Upper lobe of left lung (tissue), 6 donors: ENCODE measurements around the gene CIAPIN1. TPM values are rescaled to one million over a fixed set of nuclear protein-coding genes. Genes with fewer than 3 reads are reported as not detected.
A peak's percentile ranks its signal among the peaks of the same experiment; 100 is the strongest.

Source experiments
- ATAC-seq, 2 donors: fragments of 200-7000 bp; cut with Tn5 transposase; one replicate each; pipeline ENCODE4 v1.9.1; 2022; ENCODE audit warnings: mild to moderate bottlenecking in 2 of 2, moderate library complexity in 2 of 2; ENCODE audit not compliant: low FRiP score in 2 of 2
- DNase-seq, 2 donors: peaks; one replicate each; pipeline ENCODE4 v3.0.0-alpha.2; 2019 to 2020
- H3K27ac ChIP-seq, 4 donors: fragments of 200-600 bp; sonication (generic); one replicate each; pipeline ENCODE4 v1.5.1; 2016 to 2019
- H3K27me3 ChIP-seq, 4 donors: fragments of 200-600 bp; sonication (generic); one replicate each; pipeline ENCODE4 v1.5.1; 2017 to 2019
- H3K36me3 ChIP-seq, 4 donors: fragments of 200-600 bp; sonication (generic); one replicate each; pipeline ENCODE4 v1.5.1; 2016 to 2019
- H3K4me1 ChIP-seq, 4 donors: fragments of 200-600 bp; sonication (generic); one replicate each; pipeline ENCODE4 v1.5.1; 2018 to 2019
- H3K4me3 ChIP-seq, 4 donors: fragments of 200-600 bp; sonication (generic); one replicate each; pipeline ENCODE4 v1.5.1; 2017 to 2019; ENCODE audit warnings: mild to moderate bottlenecking in 2 of 4, moderate library complexity in 1 of 4
- H3K9me3 ChIP-seq, 4 donors: fragments of 200-600 bp; sonication (generic); one replicate each; pipeline ENCODE4 v1.5.1; 2018 to 2019
- EP300 ChIP-seq, 4 donors: sonication (generic); formaldehyde crosslinking; IDR thresholded peaks; one replicate each; pipeline ENCODE4 v1.5.1; 2017; ENCODE audit warnings: antibody characterized with exemption in 4 of 4, control low read depth in 2 of 4
- POLR2A ChIP-seq, 4 donors: fragments of 450-650 bp; IDR thresholded peaks; one replicate each; pipeline ENCODE4 v1.5.1; 2016 to 2017; ENCODE audit warnings: antibody characterized with exemption in 4 of 4, mild to moderate bottlenecking in 2 of 4
- POLR2AphosphoS5 ChIP-seq, 2 donors: sonication (generic); formaldehyde crosslinking; IDR thresholded peaks; one replicate each; pipeline ENCODE4 v1.5.1; 2017; ENCODE audit warnings: antibody characterized with exemption in 2 of 2
- WGBS, 2 donors: methylation state at CpG; one replicate each; pipeline ENCODE4 v1.1.5; 2017 to 2018; 5-methylcytosine and 5-hydroxymethylcytosine counted together
- total RNA-seq, 6 donors: library from RNA; depleted of rRNA in 4 of 6; stranded (reverse); fragments of >200 nt in 4 of 6; gene quantifications; one replicate each; pipeline versions ENCODE4 v1.1.0 to v1.2.1, GENCODE V29; 2016 to 2021
- TF ChIP-seq, protein P1 (sequence below), 6 experiments: fragments of 450-650 bp in 4 of 6; fragments of 200-600 bp in 2 of 6; sonication (generic) in 2 of 6; IDR thresholded peaks; one replicate each; pipeline ENCODE4 v1.5.1; 2016 to 2019; ENCODE audit warnings: antibody characterized with exemption in 6 of 6
- donor health status: DM: no; HTN: no; CAD: no; lungs with moderate emphysema.
- donor health status: DM: no; HTN: yes; CAD: no; lungs with severe emphysema.

CIAPIN1 gene
- total RNA-seq, 6 donors from 2014 or later: 21.0 to 44.5 (median 36.5) TPM

DNA sequence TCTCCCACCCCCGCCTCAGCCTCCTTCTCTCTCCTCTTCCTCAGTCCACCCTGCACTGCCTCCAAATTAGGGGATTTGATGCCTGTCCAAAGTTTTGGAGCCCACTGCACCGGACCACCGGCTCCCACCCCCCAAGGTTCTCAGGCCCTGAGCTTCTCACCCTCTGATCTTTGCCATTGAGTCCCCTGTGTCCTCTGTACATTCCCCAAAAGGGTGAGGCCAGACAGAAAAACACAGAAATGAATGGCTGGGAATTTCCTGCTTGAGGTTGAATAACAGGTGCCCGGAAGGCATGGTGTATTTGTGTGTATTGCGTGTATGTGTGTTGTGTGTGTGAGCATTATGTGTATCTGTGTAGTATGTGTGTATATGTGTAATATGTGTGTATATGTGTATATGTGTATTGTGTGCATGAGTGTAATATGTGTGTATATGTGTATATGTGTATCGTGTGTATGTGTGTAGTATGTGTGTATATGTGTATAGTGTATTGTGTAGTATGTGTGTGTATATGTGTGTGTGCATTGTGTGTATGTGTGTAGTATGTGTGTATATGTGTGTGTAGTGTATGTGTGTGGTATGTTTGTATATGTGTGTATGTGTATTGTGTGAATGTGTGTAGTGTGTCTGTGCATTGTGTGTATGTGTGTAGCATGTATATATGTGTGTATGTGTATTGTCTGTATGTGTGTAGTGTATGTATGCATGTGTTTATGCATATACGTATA lies 58.7 kb downstream of the CIAPIN1 start:
- DNase-seq: peak in 1 of 2 donors; percentile 50
- ATAC-seq: peak in 1 of 2 donors; percentile 47
- peaks cover 15 to 26% (median 20%) of the 10 kb centered on the region in 4 donors for H3K4me1 ChIP-seq
- TF ChIP-seq, protein P1, sequence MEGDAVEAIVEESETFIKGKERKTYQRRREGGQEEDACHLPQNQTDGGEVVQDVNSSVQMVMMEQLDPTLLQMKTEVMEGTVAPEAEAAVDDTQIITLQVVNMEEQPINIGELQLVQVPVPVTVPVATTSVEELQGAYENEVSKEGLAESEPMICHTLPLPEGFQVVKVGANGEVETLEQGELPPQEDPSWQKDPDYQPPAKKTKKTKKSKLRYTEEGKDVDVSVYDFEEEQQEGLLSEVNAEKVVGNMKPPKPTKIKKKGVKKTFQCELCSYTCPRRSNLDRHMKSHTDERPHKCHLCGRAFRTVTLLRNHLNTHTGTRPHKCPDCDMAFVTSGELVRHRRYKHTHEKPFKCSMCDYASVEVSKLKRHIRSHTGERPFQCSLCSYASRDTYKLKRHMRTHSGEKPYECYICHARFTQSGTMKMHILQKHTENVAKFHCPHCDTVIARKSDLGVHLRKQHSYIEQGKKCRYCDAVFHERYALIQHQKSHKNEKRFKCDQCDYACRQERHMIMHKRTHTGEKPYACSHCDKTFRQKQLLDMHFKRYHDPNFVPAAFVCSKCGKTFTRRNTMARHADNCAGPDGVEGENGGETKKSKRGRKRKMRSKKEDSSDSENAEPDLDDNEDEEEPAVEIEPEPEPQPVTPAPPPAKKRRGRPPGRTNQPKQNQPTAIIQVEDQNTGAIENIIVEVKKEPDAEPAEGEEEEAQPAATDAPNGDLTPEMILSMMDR (IDR thresholded peaks at IDR 0.05): no peak
- TF ChIP-seq EP300 (IDR thresholded peaks at IDR 0.05) (no peak), POLR2A (IDR thresholded peaks at IDR 0.05) (no peak), POLR2AphosphoS5 (IDR thresholded peaks at IDR 0.05) (no peak)
- peak overlapping the region in 2 of 4 donors; percentile 10 to 40 for H3K27ac ChIP-seq
- no peaks in the 10 kb centered on the region for H3K27me3 ChIP-seq
- WGBS, 2 donors: 48 to 61% methylated on average over 7 of the region's 7 CpGs
- H3K36me3 ChIP-seq: peaks cover 0 to under 1% (median 0%) of the 10 kb centered on the region in 4 donors
- no peak overlapping the region for H3K4me3 ChIP-seq
- no peaks in the 10 kb centered on the region for H3K9me3 ChIP-seq

DNA sequence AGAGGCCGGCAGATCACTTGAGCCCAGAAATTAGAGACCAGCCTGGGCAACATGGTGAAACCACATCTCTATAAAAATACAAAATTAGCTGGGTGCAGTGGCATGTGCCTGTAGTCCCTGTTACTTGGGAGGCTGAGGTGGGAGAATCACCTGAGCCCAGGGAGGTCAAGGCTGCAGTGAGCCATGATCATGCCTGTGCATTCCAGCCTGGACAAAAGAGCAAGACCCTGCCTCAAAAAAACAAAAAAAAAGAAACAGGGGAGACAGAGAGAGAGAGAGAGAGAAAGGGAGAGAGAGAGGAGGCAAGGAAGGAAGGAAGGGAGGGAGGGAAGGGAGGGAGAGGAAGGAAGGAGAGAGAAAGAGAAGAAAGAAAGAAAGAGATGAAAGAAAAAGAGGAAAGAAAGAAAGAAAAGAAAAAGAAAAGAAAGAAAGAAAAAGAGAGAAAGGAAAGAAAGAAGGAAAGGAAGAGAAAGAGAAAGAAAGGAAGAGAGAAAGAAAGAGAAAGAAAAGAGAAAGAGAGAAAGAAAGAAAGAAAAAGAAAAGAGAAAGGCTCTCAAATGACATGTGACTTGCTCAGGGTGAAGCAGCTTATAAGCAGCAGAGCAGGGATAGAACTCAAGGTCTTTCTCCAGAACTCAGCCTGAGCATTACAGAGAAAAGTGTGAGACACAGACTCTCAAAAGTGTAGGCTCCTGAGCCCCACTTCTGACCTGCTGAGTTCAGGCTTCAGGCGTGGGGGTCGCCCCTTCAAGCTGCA lies 59.4 kb downstream of the CIAPIN1 start:
- DNase-seq (no peak), ATAC-seq (no peak)
- Histone ChIP-seq H3K4me1 (peaks cover 17 to 26% (median 22%) of the 10 kb centered on the region in 4 donors), H3K27me3 (no peaks in the 10 kb centered on the region), H3K36me3 (peaks cover 0 to 8% (median 0%) of the 10 kb centered on the region in 4 donors), H3K27ac (peak overlapping the region in 2 of 4 donors; percentile 10 to 40), H3K9me3 (no peaks in the 10 kb centered on the region), H3K4me3 (no peak overlapping the region)
- 69 to 78% methylated on average over 3 of the region's 3 CpGs for WGBS, 2 donors
- TF ChIP-seq EP300 (IDR thresholded peaks at IDR 0.05): no peak
- TF ChIP-seq POLR2A (IDR thresholded peaks at IDR 0.05): no peak
- TF ChIP-seq, protein P1 (IDR thresholded peaks at IDR 0.05): no peak
- TF ChIP-seq POLR2AphosphoS5 (IDR thresholded peaks at IDR 0.05): no peak

DNA sequence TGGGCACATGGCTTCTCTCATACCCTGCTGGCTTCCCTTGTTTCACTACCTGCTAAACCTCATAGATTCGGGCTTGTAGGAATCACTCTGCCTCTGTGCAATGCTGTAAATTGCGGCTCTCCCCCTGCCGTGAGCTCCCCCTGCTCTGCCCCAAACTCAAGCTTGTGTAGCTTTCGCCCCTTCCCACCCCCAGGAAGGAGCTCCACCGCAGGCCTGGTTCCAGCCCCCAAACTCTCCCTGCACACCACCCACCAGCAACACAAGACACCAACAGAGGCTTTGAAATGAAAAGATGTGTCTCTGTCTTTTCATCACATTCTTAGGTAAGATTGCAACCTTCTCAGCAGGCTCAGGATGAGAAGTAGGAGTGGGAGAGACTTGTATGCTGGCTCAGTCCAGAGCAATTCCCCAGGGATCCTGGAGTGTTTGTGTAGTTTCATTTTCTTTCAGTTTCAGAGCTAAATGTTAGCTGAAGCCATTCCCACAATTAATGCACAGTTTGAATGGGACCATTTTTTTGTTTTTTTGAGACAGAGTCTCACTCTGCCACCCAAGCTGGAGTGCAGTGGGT lies 60.7 kb downstream of the CIAPIN1 start:
- no peak for TF ChIP-seq POLR2A (IDR thresholded peaks at IDR 0.05)
- TF ChIP-seq EP300 (IDR thresholded peaks at IDR 0.05): no peak
- TF ChIP-seq, protein P1 (IDR thresholded peaks at IDR 0.05): no peak
- TF ChIP-seq POLR2AphosphoS5 (IDR thresholded peaks at IDR 0.05): no peak
- DNase-seq (no peak), ATAC-seq (no peak)
- H3K9me3 ChIP-seq: no peaks in the 10 kb centered on the region
- no peak overlapping the region for H3K4me3 ChIP-seq
- no peak overlapping the region for H3K27ac ChIP-seq
- H3K4me1 ChIP-seq: peaks cover 17 to 28% (median 23%) of the 10 kb centered on the region in 4 donors
- WGBS, 2 donors: 87 to 88% methylated on average over 5 of the region's 5 CpGs
- peaks cover 0 to 21% (median 7%) of the 10 kb centered on the region in 4 donors for H3K36me3 ChIP-seq
- no peaks in the 10 kb centered on the region for H3K27me3 ChIP-seq

DNA sequence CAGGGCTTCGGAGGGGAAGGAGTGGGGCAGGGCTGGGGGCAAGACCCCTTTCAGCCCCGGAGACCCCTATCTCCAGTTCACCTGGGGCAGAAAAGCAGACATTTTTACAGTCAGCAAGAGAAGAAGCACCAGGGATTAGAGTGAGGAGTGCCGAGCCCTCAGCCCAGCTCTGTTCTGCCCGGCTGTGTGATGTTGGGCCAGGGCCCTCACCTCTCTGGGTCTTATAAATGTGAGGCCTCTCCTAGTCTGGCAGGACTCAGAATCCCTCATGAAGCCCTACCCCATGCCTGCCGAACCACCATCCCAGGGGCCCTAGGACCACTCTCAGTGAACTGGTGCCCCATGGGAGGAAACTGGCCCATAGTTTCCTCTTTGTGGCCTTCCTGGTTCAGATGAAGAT lies 62.1 kb downstream of the CIAPIN1 start:
- Histone ChIP-seq H3K4me1 (peaks cover 18 to 32% (median 24%) of the 10 kb centered on the region in 4 donors), H3K36me3 (peaks cover 0 to 21% (median 7%) of the 10 kb centered on the region in 4 donors), H3K27ac (peak overlapping the region in 2 of 4 donors; percentile 12 to 61), H3K9me3 (no peaks in the 10 kb centered on the region), H3K27me3 (no peaks in the 10 kb centered on the region), H3K4me3 (no peak overlapping the region)
- DNase-seq (no peak), ATAC-seq (no peak)
- TF ChIP-seq POLR2AphosphoS5 (IDR thresholded peaks at IDR 0.05): no peak
- TF ChIP-seq, protein P1 (IDR thresholded peaks at IDR 0.05): no peak
- no peak for TF ChIP-seq EP300 (IDR thresholded peaks at IDR 0.05)
- TF ChIP-seq POLR2A (IDR thresholded peaks at IDR 0.05): no peak
- WGBS, 2 donors: 74 to 88% methylated on average over 3 to 5 of the region's 5 CpGs
